EL (cell line): ENCODE measurements around the gene DMBX1.

ENCODE experiments used
- DNase-seq: peaks from one replicate; pipeline ENCODE4 v3.0.0-alpha.2; 2016

DMBX1 gene

GRCh38 chr1:46489638-46490405 lies at the start of gene DMBX1:
DMBX1 (plus strand) TSS chr1:46489836; CDS start chr1:46507011, 17,175 bp downstream.
- DNase-seq = peak; percentile 16

- no peak for DNase-seq
Observed at GRCh38 chr1:46440478-46440877, 49.2 kb upstream of the DMBX1 start.

GRCh38 chr1:46442317-46443161 lies 47.1 kb upstream of the DMBX1 start:
- peak; percentile 87 for DNase-seq

- no peak for DNase-seq
Observed at GRCh38 chr1:46444466-46444865, 45.2 kb upstream of the DMBX1 start.

- DNase-seq = no peak
Observed at GRCh38 chr1:46445773-46446256, 43.8 kb upstream of the DMBX1 start.

- DNase-seq = peak; percentile 63
Observed at GRCh38 chr1:46446646-46447498, 42.8 kb upstream of the DMBX1 start.

DNA sequence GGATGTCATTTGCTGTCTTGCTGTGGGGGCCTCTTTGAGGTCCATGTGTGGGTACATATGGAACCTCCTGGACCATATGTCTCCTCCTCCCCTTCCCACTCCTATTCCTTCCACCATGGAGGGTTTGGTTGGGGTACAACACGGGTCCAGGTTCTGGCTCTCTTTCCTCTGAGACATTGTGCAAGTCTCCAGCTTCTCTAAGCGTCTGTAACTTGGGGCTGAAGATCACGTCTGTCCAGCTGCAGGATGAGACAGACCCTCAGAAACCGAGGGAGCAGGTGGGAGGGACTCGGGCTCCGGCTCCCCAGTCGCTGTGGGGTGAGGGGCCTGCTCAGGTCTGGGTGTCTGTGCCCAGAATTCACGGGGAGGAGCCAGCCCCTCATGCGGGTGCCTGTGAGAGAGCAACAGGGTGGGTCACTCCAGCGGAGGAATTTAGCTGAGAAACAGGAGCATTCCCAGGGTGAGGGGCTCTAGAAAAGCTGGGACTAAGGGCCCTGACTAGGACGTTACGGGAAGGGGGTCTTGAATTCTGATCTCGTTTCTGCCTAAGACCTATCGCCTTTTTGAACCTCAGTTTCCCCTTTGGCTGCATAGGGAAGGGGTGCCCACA lies 42.0 kb upstream of the DMBX1 start:
- no peak for DNase-seq

GRCh38 chr1:46448109-46448911 lies 41.3 kb upstream of the DMBX1 start:
- DNase-seq = no peak

- peak; percentile 14 for DNase-seq
Observed at GRCh38 chr1:46449223-46450159, 40.1 kb upstream of the DMBX1 start.

- no peak for DNase-seq
Observed at GRCh38 chr1:46450160-46450517, 39.5 kb upstream of the DMBX1 start.

- no peak for DNase-seq
Observed at GRCh38 chr1:46451948-46452930, 37.4 kb upstream of the DMBX1 start.

- DNase-seq = no peak
Observed at GRCh38 chr1:46452931-46453325, 36.7 kb upstream of the DMBX1 start.

GRCh38 chr1:46453449-46453848 lies 36.2 kb upstream of the DMBX1 start:
- no peak for DNase-seq

DNA sequence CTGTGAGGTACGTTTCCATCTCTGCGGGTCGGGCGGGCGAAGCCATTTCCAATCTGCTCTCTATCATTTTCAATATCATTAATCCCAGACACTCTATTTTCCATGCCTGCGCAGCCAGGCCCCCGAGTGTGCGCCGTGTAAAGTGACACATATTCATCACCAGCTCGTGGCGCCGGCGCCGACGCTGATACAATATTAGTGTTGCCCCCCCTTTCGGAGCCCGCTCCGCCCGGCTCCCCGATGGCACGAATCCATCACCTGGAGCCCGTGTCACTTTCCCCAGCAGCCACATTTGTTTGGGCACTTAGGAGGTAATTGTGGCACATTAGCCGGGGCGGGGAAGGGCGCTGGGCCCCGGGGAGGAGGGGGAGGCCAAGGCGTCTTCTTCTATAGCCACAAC lies 33.7 kb upstream of the DMBX1 start:
- DNase-seq = no peak

DNA sequence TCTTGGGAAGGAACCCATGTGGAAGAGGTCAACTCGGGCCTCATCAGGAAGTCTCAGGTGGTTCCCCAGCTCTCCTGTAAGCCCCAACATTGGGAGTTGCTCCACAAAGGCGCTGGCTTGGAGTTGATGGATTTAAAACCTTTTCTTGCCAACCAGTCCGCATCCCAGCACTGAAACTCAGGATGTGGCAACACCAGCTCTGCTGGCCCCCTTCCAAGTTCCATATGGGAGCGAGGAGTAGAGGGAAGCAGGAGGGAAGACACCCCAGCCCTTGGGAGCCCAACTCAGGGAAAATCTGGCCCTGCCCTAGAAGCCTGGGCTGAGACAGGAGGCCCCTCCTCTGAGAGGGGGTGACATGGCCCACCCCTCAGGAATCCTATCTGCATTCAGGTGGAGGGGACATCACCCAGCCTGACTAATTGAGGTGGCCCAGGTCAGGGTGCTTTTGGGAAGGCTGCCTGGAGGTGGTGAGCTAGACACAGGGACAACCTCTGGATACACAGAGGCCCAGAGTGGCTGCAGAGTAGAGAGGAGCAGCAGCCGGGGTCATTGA lies 33.1 kb upstream of the DMBX1 start:
- peak; percentile 13 for DNase-seq

DNA sequence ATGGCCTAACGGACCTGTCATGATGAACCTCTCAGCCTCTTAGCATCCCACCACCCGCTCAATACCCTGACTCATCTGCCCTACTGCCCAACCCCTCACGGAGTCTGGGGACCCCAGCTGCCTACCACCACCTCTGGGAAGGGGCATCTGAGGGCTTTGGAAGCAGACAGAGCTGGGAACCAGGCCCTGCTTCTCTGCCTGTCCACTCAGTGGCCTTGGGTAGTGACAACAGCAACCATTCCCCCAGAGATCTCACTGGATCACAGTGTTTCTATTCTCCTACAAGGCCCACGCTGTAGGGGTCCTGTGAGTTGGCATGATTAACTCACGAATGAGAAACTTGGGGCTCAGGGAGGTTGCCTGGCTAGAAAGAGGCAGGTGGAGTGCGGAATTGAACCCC lies 32.5 kb upstream of the DMBX1 start:
- no peak for DNase-seq

GRCh38 chr1:46458190-46458589 lies 31.4 kb upstream of the DMBX1 start:
- DNase-seq = no peak

- no peak for DNase-seq
Observed at GRCh38 chr1:46458846-46459245, 30.8 kb upstream of the DMBX1 start.

GRCh38 chr1:46459315-46459714 lies 30.3 kb upstream of the DMBX1 start:
- no peak for DNase-seq
